Stimulated activated memory B cell treated with anti-CD40 and anti-IgM and Interleukin-4, amounts not matched to agents 10 μg/mL and 1 μg/mL and 100 μg/mL, for 72 hours (primary cell): ENCODE measurements around the gene PTPA.
A peak's percentile ranks its signal among the peaks of the same experiment; 100 is the strongest.

Experiments used
- ATAC-seq: fragments of 150-1000 bp; cut with Tn5 transposase; 2 replicates; pipeline ENCODE4 v1.10.0; 2021
- H3K27ac Mint-ChIP-seq: one replicate; pipeline ENCODE4 v1.8.0; 2022; ENCODE audit warnings: mild to moderate bottlenecking, mixed read lengths
- H3K27me3 Mint-ChIP-seq: one replicate; pipeline ENCODE4 v1.8.0; 2022; ENCODE audit warnings: mixed read lengths
- H3K36me3 Mint-ChIP-seq: one replicate; pipeline ENCODE4 v1.8.0; 2022; ENCODE audit warnings: mixed read lengths
- H3K4me1 Mint-ChIP-seq: one replicate; pipeline ENCODE4 v1.8.0; 2022; ENCODE audit warnings: mixed read lengths
- H3K4me3 Mint-ChIP-seq: one replicate; pipeline ENCODE4 v1.8.0; 2022; ENCODE audit warnings: mild to moderate bottlenecking, moderate library complexity, mixed read lengths
- H3K9me3 Mint-ChIP-seq: one replicate; pipeline ENCODE4 v1.8.0; 2022; ENCODE audit warnings: mixed read lengths

PTPA gene

DNA sequence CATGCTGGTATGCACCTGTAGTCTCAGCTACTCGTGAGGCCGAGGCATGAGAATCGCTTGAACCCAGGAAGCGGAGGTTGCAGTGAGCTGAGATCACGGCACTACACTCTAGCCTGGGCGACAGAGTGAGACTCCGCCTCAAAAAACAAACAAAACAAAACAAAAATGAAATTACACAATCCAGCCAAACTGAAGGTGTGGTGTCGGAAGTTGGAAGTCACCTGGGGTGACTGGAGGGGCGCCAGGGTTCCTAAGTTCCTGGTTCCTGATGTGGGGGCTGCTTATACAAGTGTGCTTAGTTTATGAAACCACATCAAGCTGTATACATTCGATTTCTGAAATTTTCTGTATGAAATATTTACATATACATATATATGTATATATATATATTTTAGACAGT, 34.0 kb upstream of the PTPA start:
- no peak overlapping the region for H3K4me3 Mint-ChIP-seq

DNA sequence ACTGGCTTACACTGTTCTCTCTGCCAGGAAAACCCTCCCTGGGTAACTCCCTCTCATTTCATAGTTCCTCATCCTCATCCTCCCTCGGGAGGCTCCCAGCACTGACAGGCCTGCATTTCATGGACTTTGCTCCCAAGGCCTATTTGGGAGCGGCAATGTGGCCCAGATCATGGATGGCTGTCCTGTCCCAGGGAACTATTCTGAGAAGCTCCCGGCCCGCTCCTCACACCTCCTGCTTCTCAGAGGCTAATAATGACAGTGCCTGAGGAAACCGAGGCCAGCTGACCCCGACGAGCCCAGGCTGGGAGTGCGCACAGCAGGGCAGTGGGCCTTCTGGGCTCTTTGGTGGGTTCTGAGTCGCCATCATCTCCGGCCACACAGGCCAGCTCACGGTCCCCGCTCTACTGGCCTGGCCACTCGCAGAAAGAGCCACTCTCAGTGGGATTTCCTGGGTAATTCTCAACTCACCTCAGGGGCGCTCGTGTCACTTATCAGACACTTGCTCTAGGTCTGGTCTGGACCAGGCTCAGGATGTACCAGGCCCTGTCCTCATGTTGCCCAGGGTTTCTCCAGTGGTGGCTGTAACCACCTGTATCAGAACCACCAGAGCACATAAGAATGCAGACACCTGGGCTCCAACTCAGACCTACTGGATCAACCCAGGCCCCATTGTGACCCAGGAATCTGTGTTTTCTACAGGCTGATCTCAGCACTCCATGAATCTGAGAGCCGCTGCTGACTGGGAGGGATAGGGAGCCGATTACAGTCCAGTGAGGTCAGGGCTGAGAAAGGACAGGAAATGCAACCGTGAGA, 32.3 kb upstream of the PTPA start:
- Mint-ChIP-seq H3K9me3 (no peaks in the 10 kb centered on the region), H3K4me1 (peaks cover 41% of the 10 kb centered on the region), H3K36me3 (no peaks in the 10 kb centered on the region), H3K4me3 (peak overlapping the region; percentile 88), H3K27ac (no peak overlapping the region), H3K27me3 (no peaks in the 10 kb centered on the region)
- ATAC-seq = no peak

More for the DNA sequence above, 34.0 kb upstream of the PTPA start:
- Mint-ChIP-seq H3K27me3 (no peaks in the 10 kb centered on the region), H3K4me1 (peaks cover 32% of the 10 kb centered on the region), H3K27ac (no peak overlapping the region), H3K36me3 (no peaks in the 10 kb centered on the region), H3K9me3 (no peaks in the 10 kb centered on the region)
- ATAC-seq = no peak

- ATAC-seq = no peak
- H3K9me3 Mint-ChIP-seq = no peaks in the 10 kb centered on the region
- peaks cover 41% of the 10 kb centered on the region for H3K4me1 Mint-ChIP-seq
- peak overlapping the region; percentile 88 for H3K4me3 Mint-ChIP-seq
- H3K27me3 Mint-ChIP-seq = no peaks in the 10 kb centered on the region
- peaks cover under 1% of the 10 kb centered on the region for H3K36me3 Mint-ChIP-seq
- no peak overlapping the region for H3K27ac Mint-ChIP-seq
Measured at GRCh38 chr9:129079829-129080228, 31.4 kb upstream of the PTPA start.

DNA sequence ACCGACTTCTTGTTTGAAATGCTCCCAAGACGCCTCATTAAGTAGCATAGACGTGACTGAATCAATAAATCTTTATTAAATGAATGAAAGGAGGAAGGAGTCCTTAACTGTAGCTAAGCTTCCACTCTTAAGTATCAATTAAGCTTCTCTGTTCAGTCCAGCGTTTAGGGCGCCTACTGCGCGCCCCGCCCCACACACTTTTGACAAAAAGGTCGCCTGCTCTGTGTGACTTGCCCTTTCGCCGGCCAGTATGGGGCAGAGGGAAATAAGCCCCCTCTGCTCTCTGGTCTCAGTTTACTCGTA, 31.0 kb upstream of the PTPA start:
- Mint-ChIP-seq H3K27ac (peak overlapping the region; percentile 68), H3K36me3 (peaks cover 5% of the 10 kb centered on the region), H3K4me3 (peak overlapping the region; percentile 88), H3K9me3 (no peaks in the 10 kb centered on the region), H3K27me3 (no peaks in the 10 kb centered on the region), H3K4me1 (peaks cover 41% of the 10 kb centered on the region)
- ATAC-seq = no peak

DNA sequence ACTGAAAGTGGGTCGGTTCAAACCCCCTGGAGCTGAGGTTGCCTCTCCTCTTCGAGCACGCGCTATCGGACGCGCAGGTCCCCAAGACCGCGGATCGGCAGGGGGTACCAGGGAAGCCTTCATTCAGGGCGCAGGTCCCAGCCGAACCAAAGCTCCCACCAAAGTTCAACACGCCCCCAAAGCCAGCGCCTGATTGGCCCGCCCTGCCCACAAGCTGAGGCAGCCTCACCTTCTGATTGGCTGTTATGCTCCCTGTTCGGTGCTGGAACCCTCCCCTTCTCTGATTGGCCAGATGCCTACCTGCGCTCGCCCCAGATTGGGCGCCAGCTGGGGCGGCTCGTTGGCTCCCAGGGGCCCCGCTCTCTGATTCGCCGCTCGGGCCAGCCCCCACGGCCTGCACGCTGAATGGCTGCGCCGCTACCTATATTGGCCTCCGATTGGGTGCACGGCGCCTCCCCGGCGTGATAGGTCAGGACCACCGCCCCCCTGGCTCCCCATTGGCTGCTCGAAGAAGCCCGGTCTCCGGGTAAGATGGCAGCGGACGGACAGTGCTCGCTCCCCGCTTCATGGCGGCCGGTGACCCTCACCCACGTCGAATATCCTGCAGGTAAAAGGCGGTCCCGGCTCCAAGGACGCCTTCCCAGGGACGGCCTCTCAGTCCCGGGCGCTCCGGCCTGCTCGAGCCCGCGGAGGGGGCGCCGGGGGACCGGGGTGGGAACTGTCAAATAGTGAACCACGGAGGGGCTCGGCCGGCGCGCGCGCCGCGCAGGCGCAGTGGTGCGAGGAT, 30.4 kb upstream of the PTPA start, which contains the start of gene DOLPP1:
DOLPP1 (plus strand) TSS at position 511 of the 787 bp plus-strand sequence; CDS start at position 532, 21 bp downstream.
- H3K9me3 Mint-ChIP-seq = no peaks in the 10 kb centered on the region
- peak; percentile 99 for ATAC-seq
- H3K4me1 Mint-ChIP-seq = peaks cover 41% of the 10 kb centered on the region
- H3K4me3 Mint-ChIP-seq = peak within 1 kb of the TSS; percentile 88
- peak within 1 kb of the TSS; percentile 68 for H3K27ac Mint-ChIP-seq
- peaks cover 6% of the 10 kb centered on the region for H3K36me3 Mint-ChIP-seq
- H3K27me3 Mint-ChIP-seq = no peaks in the 10 kb centered on the region

DNA sequence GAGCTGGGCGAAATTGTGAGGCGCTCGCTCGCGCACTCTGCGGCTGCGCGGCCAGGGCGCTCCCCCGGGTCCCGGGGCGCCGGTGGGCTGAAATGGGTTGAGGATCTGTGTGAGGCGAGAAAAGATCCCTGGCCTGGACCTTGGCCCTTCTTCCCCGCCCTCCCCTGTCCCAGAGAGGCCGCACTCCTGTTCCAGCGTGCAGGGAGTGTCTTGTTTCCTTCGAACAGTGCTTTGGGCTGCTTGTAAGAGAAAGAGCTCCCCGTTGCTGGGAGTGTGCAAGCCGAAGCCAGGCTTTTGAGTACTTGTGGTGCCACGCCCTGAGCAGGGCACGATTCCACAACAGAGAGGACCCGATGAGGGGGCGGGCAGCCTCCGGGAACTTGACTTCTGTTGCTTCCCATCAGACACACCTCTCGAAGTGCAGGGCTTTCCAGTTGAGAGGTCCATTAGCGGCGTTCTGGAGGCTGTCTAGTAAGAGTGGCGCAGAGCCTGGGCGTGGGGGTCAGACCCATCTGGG, 29.8 kb upstream of the PTPA start:
- Mint-ChIP-seq H3K4me3 (peak overlapping the region; percentile 88), H3K27me3 (no peaks in the 10 kb centered on the region), H3K9me3 (no peaks in the 10 kb centered on the region), H3K36me3 (peaks cover 10% of the 10 kb centered on the region), H3K27ac (peak overlapping the region; percentile 68), H3K4me1 (peaks cover 41% of the 10 kb centered on the region)
- ATAC-seq = no peak

DNA sequence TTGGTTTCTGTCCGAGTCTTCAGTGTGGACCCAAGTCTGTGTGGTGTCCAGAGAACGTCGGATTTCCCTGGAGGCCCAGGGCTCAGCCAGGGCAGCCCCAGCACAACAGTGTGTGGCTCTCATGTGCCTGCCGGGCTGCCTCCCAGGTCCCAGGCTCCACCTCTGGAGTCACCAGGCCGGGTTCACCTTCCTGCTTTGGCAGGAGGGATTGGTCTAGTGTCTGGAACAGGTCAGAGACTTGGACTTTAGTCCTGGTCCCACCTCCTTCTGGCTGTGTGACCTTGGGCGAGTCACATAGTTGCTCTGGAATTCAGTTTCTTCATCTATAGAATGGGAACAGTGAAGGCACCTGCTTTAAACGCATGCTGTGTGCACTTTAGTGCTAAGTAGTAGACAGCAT, 27.1 kb upstream of the PTPA start:
- ATAC-seq = no peak
- Mint-ChIP-seq H3K36me3 (peaks cover 17% of the 10 kb centered on the region), H3K4me3 (no peak overlapping the region), H3K4me1 (peaks cover 32% of the 10 kb centered on the region), H3K27ac (no peak overlapping the region), H3K9me3 (no peaks in the 10 kb centered on the region), H3K27me3 (no peaks in the 10 kb centered on the region)

GRCh38 chr9:129089246-129089645, 22.0 kb upstream of the PTPA start:
- Mint-ChIP-seq H3K4me1 (no peaks in the 10 kb centered on the region), H3K36me3 (peaks cover 31% of the 10 kb centered on the region), H3K9me3 (no peaks in the 10 kb centered on the region), H3K27me3 (no peaks in the 10 kb centered on the region), H3K27ac (no peak overlapping the region), H3K4me3 (no peak overlapping the region)
- ATAC-seq = no peak

- H3K4me1 Mint-ChIP-seq = no peaks in the 10 kb centered on the region
- no peaks in the 10 kb centered on the region for H3K9me3 Mint-ChIP-seq
- no peak overlapping the region for H3K27ac Mint-ChIP-seq
- no peak overlapping the region for H3K4me3 Mint-ChIP-seq
- no peaks in the 10 kb centered on the region for H3K27me3 Mint-ChIP-seq
- no peak for ATAC-seq
- peaks cover 15% of the 10 kb centered on the region for H3K36me3 Mint-ChIP-seq
Measured at GRCh38 chr9:129093602-129094386, 17.4 kb upstream of the PTPA start.

DNA sequence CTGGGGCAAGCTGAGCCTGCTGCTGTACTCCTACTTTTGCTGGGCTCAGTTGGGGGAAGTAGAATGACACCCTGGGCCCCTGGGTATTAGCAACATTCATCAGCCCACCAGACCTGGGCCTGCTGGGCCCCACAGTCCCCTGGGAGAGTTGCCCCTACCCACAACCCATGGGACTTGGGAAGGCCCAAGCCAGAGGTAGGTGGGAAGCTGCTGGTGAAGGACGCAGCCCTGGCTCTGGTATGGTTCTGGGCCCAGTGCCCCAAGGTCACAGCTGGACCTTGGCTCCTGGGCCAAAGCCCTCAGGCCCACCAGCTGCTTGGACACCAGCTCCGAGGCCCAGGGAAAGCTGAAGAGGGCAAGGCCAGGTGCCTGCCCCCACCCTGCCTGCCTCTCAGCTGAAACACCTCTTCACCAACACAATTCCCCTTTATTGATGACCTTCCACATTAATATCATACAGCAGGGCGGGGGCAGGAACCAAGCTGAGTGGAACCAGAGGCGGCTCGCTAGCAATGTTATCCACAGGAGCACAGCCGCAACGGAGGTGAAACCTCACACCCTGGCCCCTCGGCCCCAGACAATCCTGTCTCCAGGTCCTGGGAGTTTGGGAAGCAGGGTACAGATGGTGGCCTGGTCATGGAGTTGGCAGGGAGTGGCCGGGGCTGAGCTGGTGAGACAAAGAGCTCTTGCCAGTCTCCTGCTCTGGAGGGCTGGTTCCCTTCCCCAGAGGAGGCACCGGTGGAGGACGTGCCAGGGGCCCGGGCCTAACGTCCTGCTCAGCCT, 16.6 kb upstream of the PTPA start:
- H3K9me3 Mint-ChIP-seq = no peaks in the 10 kb centered on the region
- no peaks in the 10 kb centered on the region for H3K27me3 Mint-ChIP-seq
- H3K4me3 Mint-ChIP-seq = no peak overlapping the region
- H3K4me1 Mint-ChIP-seq = no peaks in the 10 kb centered on the region
- H3K27ac Mint-ChIP-seq = no peak overlapping the region
- no peak for ATAC-seq
- peaks cover 14% of the 10 kb centered on the region for H3K36me3 Mint-ChIP-seq

GRCh38 chr9:129095170-129095667, 16.0 kb upstream of the PTPA start:
- H3K36me3 Mint-ChIP-seq = peaks cover 9% of the 10 kb centered on the region
- no peaks in the 10 kb centered on the region for H3K27me3 Mint-ChIP-seq
- ATAC-seq = no peak
- no peaks in the 10 kb centered on the region for H3K9me3 Mint-ChIP-seq
- H3K4me3 Mint-ChIP-seq = no peak overlapping the region
- H3K27ac Mint-ChIP-seq = no peak overlapping the region
- H3K4me1 Mint-ChIP-seq = no peaks in the 10 kb centered on the region

DNA sequence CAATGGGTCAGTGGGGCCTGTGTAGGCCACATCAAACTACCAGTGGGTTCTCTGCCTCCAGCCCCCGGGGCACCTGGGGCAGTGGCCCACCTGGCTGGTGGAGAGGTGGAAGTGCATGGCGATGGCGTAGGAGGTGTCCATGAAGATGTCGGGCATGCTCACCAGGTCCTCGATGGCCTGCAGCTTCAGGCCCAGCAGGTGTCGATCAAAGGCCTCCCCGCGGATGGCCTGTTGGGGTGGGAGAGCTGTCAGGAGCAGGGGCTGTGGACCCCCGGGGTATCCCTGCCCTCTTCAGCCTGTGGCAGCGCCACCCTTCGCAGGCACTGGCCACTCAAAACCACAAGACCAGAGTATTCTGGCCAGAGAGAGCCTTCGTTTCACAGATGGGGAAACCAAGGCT, 15.3 kb upstream of the PTPA start:
- Mint-ChIP-seq H3K9me3 (no peaks in the 10 kb centered on the region), H3K36me3 (peaks cover 3% of the 10 kb centered on the region), H3K4me1 (no peaks in the 10 kb centered on the region), H3K4me3 (no peak overlapping the region), H3K27ac (no peak overlapping the region), H3K27me3 (no peaks in the 10 kb centered on the region)
- ATAC-seq = no peak

- H3K27me3 Mint-ChIP-seq = peaks cover 14% of the 10 kb centered on the region
- H3K36me3 Mint-ChIP-seq = no peaks in the 10 kb centered on the region
- no peak for ATAC-seq
- no peaks in the 10 kb centered on the region for H3K4me1 Mint-ChIP-seq
- H3K9me3 Mint-ChIP-seq = no peaks in the 10 kb centered on the region
- H3K4me3 Mint-ChIP-seq = no peak overlapping the region
- no peak overlapping the region for H3K27ac Mint-ChIP-seq
Measured at GRCh38 chr9:129097671-129098306, 13.4 kb upstream of the PTPA start.

GRCh38 chr9:129098328-129098727, 12.9 kb upstream of the PTPA start:
- H3K27ac Mint-ChIP-seq = no peak overlapping the region
- no peak overlapping the region for H3K4me3 Mint-ChIP-seq
- H3K27me3 Mint-ChIP-seq = peaks cover 14% of the 10 kb centered on the region
- H3K9me3 Mint-ChIP-seq = no peaks in the 10 kb centered on the region
- no peak for ATAC-seq
- no peaks in the 10 kb centered on the region for H3K4me1 Mint-ChIP-seq
- no peaks in the 10 kb centered on the region for H3K36me3 Mint-ChIP-seq
